ENCODE measurements around the gene FZD8.
A peak's percentile ranks its signal among the peaks of the same experiment; 100 is the strongest.
"Not testable (repeated sequence)": the region's sequence is repeated elsewhere in the genome, so short reads cannot be mapped to it uniquely, and the experiment has no call there.

The FZD8 gene

DNA sequence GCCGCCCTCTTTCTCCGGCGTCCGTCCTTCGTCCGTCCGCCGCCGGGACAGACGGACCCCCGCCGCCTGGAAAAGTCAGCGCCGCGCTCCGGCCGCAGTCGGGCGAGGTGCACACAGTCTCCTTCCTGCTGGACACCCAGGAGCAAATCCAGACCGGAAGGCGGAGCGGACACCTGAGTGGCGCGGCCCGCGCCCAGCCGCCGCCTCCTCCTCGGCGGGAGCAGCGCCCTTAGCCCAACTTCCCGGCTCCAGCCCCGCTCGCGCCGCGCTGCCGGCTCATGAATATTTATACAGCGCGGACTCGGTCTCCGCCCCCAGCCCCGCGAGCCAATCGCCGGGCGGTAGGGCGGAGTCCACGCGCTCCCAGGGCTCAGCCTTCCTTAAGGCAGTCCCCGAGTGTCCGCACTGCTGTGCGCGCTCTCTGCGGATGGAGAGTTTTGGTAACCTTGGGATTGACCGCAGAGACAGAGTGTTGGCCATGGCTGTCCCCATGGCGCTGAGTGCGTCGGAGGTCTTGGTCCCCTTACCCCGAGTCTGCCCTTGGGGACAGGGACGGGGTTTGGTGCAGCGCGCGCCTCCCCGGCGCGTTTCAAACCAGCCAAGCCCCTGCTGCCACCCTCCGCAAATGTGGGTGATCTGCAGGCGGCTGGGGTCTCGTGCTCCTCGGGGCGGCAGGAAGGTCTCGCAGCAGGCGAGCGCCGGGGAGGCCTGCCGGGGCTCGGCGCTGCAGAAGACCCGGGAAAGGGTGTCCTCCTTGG is at the start of gene FZD8:
FZD8 (minus strand) TSS at position 262 of the 758 bp plus-strand sequence. CDS start 867 bp downstream, outside the sequence.
- peak; percentile 65 to 93 for DNase-seq

DNA sequence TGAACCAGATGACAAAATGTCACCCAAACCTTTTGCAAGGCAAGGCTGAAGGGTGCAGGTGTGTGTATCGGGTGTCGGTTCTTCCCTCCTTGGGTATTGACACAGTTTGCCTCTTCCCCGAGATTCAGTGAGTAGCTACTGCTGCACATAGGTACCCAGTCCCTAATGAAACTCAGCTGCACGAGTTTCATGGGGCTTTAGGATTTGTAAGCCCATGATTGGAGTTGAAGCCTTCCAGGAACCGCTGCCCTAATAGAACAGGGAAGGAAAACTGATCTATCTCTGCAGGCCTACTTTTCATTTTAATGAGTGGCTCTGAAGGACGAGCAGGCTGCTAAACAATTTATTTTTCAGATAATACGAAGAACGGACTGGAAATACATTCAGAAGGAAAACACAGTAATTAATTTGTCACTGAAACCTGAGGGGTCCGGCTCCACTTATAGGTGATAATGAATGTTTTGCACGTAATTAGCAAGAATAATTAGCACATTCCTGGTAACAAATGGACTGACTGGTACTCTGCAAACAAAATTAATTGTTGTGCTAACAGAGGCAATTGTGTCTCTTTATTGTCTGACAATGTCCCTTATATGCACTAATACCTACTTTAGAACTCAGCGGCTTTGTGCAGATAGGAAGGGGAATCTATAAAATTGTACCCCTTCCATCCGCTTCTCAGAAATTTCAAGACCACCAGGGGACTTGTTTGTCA is 49.6 kb upstream of the FZD8 start:
- DNase-seq: no peak

DNA sequence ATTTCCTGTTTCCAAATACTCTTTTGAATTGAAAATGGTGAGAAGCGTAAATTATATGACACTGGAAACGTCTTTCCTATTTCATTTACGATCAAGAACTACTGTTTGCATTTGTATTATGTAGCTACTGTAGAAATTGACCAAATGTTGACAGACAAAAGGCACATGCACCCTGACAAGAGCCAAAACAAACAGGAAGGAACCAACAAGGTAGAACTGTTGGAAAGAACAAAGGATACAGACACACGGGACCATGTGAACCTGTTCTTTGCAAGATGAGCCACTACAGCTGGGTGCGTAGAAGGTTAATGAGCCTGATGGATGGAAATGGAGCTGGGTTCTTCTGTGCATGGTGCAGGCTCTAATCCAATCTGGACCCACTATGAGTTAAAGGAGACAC is 48.4 kb upstream of the FZD8 start:
- no peak for DNase-seq

DNA sequence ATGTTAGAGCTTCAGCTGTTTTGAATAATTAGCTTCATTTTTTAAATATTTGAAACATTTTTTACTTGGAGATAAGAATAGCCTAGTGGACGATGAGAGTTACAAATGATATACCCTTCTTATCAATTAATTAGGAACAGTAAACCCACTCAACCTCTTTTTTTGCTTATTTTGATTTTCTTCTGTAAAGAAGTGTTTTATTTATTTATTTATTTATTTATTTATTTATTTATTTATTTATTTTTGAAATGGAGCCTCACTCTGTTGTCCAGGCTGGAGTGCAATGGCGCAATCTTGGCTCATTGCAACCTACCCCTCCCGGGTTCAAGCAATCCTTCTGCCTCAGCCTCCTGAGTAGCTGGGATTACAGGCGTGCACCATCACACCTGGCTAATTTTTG is 43.8 kb upstream of the FZD8 start:
- DNase-seq: not testable (repeated sequence)

DNA sequence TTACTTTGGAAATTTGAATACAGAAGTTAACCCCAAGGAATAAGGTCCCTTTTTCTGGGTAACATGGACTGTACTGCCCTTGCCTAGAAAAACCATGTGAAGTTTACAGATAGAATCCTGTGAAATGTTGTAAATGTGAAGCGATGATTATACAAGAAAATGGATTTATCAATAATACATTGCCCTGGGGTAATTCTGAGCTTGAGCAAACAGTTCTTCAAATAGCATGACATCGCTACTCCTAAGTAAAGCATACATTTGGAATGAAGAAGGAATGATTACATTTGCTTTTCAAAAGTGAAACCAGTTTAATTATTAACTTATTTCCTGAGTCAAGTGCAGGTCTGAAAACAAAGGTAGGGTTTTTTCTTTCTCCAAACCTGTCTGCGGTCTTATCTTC is 43.3 kb upstream of the FZD8 start:
- no peak for DNase-seq

DNA sequence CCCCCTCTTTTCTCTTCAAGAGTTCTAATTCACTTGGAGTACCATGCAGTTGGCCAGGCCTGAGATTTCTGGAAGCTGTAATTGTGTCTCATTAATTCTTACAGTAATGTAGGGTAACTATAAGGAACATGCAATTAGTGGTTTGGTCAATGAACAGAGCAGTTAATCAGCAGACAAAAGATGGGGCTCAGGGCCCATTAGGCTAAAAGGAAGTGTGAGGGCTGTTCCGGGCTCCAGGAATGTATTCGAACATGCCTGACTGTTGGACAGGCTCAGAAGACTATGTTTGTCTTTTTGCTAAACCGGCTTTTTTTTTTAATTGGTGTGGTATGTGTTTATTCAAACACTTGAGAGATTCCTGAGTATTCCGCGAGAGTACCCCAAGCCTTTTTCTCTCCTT is 42.5 kb upstream of the FZD8 start:
- DNase-seq: no peak

GRCh38 chr10:35675846-35676245 is 33.8 kb upstream of the FZD8 start:
- no peak for DNase-seq

GRCh38 chr10:35674843-35675242 is 32.7 kb upstream of the FZD8 start:
- no peak for DNase-seq

DNA sequence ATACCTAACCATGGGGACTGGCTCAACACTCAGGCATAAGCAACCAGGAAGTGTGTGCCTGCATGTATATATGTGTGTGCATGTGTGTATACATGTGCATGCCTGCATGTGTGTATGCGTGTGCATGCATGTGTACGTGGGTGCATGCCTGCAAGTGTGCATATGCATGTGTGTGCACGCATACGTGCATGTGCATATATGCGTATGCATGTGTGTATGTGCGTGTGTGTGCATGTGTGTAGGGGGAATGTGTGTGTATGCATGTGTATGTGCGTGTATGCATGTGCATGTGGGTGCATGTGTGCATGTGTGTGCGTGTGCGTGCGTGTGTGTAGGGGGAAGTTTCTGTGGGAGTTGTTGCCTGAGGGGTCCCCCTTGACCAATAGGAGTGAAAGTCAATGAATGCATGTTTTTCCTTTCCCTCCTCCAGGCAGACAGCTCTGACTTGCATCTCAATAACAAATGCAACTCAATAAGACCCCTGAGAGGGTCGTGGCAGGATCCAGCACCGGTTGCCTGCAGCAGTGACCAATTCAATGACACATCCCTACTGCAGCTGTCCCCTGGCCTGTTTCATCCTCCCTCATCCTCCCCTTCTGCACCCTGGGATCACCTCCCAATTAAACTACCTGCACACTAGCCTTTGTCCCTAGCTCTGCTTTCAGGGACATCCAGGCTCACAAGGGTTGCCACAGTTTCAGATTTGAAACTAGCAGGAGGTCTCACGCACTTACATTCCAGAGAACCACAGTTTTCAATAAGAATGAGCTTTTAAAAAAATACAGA is 27.0 kb upstream of the FZD8 start:
- no peak for DNase-seq

- DNase-seq: no peak
Observed at GRCh38 chr10:35667971-35668370, 25.9 kb upstream of the FZD8 start.

- no peak for DNase-seq
Observed at GRCh38 chr10:35667270-35667889, 25.3 kb upstream of the FZD8 start.

- DNase-seq: no peak
Observed at GRCh38 chr10:35661236-35661635, 19.1 kb upstream of the FZD8 start.

DNA sequence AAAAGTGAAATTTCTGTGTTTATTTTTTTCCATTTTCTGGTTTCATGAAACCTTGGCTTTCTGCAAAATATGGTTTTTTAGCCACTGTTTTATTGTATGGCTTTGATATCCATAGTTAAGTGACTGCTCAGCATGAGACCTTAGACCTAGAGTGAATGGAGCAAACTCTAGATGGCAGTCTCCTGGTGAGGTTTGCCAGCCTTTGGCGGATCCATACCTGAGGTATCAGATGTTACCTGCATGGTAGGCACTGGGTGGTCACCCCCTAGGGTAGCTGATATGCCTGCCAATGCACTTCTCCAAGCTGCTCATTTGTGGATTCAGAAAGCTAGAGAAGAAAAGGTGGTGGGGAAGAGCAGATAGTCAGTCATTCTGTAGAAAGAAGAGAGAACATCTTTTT is 17.4 kb upstream of the FZD8 start:
- DNase-seq: no peak

DNA sequence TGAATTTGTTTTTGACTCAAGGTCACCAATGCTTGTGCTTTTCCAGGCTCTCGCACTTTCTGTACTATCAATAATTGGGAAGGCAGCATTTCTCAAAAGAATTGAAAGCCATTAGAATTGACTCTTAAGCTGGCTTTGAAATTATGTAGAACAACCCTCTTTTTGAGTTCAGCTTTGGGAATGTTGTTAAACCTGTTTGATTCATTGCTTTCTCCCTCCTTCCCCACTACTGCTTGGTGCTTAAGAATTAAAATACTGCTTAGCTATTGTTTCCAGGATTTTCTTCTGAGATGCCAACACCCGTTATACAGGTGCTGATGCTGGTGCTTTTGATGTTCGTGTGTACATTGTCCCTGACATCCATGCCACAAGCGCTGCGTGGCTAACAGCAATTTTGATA is 15.5 kb upstream of the FZD8 start:
- DNase-seq: no peak

GRCh38 chr10:35652824-35653223 is 10.7 kb upstream of the FZD8 start:
- no peak for DNase-seq

- no peak for DNase-seq
Observed at GRCh38 chr10:35650894-35651293, 8.8 kb upstream of the FZD8 start.

DNA sequence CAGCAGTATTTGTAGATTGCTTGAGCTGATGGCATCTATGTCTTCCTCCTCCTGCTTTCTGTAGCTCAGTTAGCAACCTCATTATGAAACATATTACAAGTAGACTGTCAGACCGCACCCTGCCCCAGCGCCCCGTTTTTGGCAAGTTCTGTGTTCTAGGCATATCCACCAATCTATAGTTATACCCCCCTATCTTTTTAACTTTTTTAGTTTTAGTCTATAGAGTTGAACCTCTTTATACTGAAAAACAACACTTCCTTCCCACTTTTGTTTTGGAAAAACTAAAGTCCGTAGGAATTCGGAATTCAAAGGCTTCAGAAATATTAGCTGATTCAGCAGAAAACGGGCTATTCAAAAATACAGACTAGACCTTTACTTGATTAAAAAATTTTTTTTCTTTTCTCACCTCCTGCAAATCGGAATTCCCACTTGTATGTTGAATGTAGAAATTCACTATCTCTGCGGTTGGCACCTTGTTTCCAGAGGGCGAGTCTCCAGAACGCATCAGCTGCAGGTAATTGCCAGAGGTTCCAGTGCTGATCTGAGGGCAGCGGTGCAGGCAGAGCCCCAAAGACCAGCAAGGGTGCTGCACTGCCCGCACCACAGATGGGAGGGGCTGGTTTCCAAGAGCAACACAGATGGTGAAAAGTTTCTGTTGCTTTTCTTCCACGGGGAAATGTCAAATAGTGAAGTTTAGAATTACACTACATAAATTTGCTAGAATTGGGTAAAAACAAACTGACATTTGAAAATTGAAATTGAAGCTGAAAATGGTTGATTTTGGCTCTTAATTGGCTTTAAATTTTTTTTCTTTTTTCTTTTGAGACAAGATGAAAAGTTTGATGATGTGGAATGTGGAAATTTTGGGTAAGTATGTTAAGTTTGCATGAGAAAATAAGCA is 2.2 kb upstream of the FZD8 start:
- peak in 1 of 2 experiments; percentile 28 for DNase-seq

DNA sequence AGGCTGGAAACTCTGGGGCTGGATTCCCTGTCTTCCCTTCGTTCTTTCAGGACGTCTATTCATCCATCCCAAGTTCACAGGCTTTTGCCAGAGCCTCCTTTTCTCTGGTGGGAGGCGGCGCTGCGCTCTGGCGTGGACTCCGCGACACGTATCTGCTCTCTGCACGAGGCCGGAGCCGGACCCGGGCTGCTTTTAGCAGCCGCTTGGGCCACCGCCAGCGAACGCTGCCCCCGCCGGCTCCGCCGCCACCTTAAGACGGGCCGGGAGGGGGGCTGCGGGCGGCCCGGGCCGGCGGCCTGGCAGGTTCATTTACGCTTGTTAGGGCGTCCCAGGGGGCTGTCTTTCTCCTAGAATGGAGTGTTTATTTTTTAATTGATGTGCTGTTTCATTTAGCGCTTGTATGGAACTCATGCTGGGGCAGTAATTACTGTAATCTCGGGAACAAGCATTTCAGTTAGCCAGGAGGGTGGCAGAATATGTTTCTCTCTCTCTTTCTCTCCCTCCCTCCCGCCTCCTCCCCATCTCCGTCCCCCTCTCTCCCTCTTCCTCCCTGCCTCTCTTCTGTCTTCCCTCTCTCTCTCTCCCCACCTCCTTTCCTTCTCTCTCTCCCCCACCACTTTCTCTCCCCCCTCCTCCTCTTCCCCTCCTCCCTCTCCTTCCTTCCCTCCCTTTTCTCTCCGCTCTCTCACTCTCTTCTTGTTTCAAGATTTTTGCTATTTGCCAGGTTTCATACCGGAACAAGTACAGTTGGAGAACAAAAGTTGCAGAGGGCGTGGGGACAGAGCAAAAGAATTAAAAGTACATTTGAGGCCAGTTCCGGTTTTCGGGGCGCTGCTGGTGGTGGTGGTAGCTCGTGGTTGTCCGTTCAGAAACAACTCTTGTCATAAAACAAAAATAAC is 1.3 kb upstream of the FZD8 start:
- DNase-seq: peak; percentile 11 to 63

- DNase-seq: no peak
Observed at GRCh38 chr10:35642793-35643114, 658 bp upstream of the FZD8 start.

- peak in 1 of 2 experiments; percentile 39 for DNase-seq
Observed at GRCh38 chr10:35641676-35642034, 441 bp downstream of the FZD8 start.
